GM12874 (cell line): ENCODE results near the gene PARP3.

Experiments
- TF ChIP-seq, protein P1 (sequence below): IDR thresholded peaks from 2 replicates; pipeline ENCODE4 v1.5.1; 2011; ENCODE audit warnings: low read depth, mild to moderate bottlenecking, control low read depth, low read length, moderate library complexity; ENCODE audit not compliant: insufficient read depth

Gene PARP3

DNA sequence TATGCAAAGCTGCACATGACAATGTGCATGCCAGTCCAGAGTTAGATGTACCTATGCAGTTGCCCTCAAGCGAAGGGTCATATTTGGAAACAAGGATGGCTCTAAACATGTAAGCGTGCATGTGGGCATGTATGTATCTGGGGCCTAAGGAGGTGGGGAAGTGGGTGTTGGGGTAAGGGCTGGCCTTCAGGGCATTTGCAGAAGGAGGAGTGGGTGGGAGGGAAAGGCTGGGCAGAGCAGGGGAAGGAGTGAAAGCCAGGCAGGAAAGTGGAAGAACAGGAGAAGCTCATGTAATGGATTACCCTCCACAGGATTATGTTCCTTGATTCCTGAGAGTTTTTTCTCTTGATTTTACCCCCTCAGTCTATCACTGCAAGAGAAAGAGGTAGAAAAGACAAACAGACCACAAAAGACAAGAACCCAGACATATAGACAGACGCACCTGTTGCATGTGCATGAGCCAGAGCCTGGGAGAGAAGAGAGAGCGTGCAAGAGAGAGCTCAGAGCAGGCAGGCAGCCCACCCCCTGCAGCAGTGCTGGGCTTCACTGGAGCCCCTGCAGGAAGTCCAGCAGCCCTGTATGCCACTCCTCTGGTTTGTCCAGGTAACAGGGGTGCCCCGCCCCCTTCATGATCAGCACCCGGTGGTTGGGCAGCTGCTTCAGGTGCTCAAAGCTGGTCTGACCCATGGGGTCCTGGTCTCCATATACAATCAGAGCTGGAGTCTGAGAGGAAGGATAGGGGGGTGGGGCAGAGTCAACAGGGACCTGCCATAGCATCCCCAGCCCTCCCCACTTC lies 26.9 kb downstream of the PARP3 start:
- TF ChIP-seq, protein P1, sequence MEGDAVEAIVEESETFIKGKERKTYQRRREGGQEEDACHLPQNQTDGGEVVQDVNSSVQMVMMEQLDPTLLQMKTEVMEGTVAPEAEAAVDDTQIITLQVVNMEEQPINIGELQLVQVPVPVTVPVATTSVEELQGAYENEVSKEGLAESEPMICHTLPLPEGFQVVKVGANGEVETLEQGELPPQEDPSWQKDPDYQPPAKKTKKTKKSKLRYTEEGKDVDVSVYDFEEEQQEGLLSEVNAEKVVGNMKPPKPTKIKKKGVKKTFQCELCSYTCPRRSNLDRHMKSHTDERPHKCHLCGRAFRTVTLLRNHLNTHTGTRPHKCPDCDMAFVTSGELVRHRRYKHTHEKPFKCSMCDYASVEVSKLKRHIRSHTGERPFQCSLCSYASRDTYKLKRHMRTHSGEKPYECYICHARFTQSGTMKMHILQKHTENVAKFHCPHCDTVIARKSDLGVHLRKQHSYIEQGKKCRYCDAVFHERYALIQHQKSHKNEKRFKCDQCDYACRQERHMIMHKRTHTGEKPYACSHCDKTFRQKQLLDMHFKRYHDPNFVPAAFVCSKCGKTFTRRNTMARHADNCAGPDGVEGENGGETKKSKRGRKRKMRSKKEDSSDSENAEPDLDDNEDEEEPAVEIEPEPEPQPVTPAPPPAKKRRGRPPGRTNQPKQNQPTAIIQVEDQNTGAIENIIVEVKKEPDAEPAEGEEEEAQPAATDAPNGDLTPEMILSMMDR, result no peak

DNA sequence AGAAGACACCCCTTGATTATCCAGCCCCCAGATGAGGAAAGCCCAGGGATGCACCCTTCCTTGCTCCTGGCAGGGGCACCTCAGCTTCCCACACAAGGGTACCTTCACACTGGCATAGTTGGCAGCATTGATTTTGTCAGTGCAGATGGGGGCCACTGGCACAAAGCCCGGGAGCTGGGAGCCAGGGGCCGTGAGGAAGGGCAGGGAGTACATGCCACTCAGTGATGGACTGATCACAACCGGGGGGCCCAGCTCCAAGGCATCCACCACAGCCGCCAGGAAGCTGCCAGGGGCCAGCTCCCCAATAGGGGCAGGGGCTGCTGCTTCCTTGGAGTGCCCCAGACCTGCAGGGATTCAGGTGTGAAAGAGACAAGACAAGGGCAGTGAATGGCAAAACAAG lies 27.7 kb downstream of the PARP3 start:
- TF ChIP-seq, protein P1, result no peak

DNA sequence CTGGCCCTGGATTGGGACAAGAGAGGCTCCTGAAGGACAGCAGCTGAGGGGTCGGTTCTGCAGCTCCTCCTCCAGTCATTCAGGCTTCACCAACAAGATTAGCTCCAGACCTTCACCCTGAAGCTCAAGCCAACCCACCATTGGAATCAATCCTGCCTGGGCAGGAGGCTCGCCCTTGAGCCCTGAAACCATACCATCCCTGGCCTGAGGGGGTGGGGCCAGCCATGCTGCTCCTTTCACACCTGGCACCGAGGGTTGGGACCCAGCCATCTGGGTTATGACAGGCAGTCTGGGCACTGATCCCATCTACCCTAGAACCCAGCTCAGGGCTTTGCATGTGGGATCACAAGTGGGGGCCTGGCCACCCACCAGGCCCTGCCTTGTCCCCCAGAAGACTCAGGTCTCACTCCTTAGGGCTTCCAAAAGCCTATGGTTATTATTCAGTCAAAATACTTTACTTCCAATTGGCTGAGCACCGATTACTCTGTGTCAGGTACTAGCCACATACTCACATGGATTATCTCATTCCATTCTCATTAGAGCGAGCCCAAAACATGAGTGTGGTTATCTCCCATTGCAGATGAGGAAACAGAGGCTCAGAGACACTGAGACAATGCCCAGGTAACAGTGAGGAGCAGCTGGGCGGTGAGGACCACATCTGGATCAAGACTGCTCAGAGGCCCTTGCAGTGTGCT lies 28.6 kb downstream of the PARP3 start:
- TF ChIP-seq, protein P1, result no peak

DNA sequence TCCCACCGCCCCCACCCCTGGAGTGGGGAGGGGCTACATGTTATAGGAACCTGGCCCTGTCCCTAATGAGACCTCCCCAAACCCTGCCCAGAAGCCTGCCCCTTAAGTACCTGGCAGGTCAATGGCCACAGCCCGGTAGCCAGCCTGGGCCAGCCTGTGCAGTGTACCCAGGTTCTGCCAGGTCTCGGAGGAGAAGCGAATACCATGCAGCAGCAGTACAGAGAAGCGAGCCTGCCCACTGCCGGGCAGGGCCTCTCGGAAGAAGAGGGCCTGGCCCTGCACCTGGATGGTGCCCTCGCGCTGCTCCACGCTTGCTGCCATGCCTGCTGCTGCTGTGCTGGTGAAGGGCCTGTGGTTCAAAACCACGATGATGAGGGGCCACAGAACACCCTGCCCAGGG lies 29.2 kb downstream of the PARP3 start:
- TF ChIP-seq, protein P1, result no peak

DNA sequence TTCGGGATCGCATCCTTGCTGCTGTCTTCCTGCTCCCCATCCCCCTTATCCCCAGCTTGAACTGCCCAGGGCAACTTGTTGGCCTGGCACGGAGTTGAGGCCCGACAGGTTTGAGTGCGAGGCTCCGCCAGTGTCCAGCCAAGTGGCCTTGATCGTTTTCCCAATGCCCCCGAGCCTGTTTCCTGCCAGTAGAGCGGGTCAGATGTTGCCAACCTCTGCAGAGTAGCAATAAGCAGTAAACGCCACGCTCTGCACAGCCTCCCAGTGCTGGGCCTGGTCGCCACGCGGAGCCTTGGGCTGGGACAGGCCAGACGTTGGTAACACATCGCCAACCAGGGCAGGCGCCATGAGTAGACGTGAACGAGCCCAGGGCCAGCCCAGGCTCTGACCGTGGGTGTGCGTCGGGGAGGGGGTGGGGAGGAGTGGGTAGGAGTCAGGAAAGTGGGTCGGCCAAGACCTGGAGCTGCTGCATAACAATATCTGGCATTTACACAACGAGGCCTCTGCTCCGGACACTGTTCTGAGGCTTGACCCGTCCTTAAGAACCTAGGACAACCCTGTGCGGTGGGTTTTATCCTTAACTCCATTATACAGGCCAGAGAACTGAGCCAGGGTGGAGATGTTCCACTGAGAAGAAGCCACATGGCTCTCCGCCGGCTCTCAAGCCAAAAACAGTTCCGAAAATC lies 32.3 kb downstream of the PARP3 start:
- TF ChIP-seq, protein P1, result no peak

DNA sequence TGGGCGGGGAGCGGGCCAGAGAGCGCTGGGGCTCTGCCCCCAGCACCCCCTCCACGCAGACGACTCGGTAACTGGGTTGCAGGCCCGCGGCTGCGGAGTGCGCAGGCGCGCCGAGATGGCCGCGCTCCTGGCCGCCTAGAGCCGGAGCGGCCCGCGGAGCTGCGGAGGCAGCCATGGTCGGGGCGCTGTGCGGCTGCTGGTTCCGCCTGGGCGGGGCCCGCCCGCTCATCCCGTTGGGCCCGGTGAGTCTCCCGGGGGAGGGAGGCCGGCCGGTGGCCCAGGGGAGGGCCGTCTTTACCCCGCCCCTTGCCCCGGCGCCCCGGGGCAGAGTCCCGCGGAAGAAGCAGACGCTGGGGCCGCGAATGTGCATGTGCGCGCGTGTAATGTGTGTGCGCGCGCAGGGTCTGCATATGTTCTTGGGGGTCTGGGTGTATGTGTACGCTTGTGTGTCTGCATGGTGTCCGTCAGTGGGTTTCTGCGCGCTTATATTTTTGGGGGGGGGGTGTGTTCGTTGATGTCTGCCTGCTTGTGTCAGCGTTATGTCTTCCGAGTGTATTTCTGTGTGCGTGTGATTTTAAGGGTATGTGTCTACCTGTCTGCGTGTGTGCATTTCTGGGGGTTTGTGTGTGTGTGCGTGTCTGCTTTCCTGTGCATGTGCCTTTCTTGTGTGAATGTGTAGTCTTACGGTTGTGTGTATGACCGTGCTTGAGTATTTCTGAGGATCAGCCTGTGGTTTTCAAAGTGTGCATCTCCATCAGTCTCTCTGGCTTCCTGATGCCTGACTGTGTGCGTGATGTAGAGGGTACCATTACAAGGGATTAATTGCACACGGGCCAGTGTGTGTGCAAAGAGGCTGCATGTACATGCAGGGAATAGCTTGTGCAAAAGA lies 33.0 kb downstream of the PARP3 start, which contains the start of gene ABHD14A:
TSS of gene ABHD14A (plus strand) at position 102 of the 889 bp plus-strand sequence. CDS start at position 174, 72 bp downstream.
- TF ChIP-seq, protein P1, result no peak
